IMR-90 (cell line): ENCODE measurements around the gene RECK. TPM values are rescaled to one million over a fixed set of nuclear protein-coding genes. Genes with fewer than 3 reads are reported as not detected.

Source experiments
- ATAC-seq: fragments of 200-7000 bp; cut with Tn5 transposase; 2 replicates; pipeline ENCODE4 v1.9.1; 2020; ENCODE audit warnings: low read depth, mild to moderate bottlenecking, moderate library complexity
- BruUV-seq: library from RNA; stranded (reverse); fragments of 400-500 nt; replicated peaks from 2 replicates; lab custom pipeline; 2021; lab: Mats Ljungman, UMichigan
- CTCF ChIA-PET: fragments of 300-600 bp; formaldehyde crosslinking; extraction: SDS; loops from one replicate; lab custom pipeline; 2021; ENCODE audit warnings: antibody characterized with exemption; lab: Yijun Ruan, JAX
- POLR2A ChIA-PET: fragments of 300-600 bp; sonication (Branson Sonifier 250); formaldehyde crosslinking; loops from one replicate; lab custom pipeline; 2022; ENCODE audit warnings: antibody characterized with exemption; ENCODE audit not compliant: unreplicated experiment; lab: Charles Lee
- DNase-seq: peaks from one replicate; pipeline ENCODE4 v3.0.0; 2013
- H2AFZ ChIP-seq: replicated peaks from 2 replicates; pipeline ENCODE3; 2013; ENCODE audit warnings: low read length, mild to moderate bottlenecking; ENCODE audit not compliant: poor library complexity
- H2AK5ac ChIP-seq: 2 replicates; pipeline ENCODE4 v1.6.1; 2013; ENCODE audit warnings: low read depth, low read length, inconsistent platforms
- H2AK9ac ChIP-seq: replicated peaks from 2 replicates; pipeline ENCODE3; 2013; ENCODE audit warnings: mild to moderate bottlenecking, low read depth, low read length, moderate library complexity; ENCODE audit not compliant: poor library complexity
- H2BK120ac ChIP-seq: 2 replicates; pipeline ENCODE4 v1.6.1; 2013; ENCODE audit warnings: low read depth, low read length, inconsistent platforms
- H2BK15ac ChIP-seq: 3 replicates; pipeline ENCODE4 v1.6.1; 2013; ENCODE audit warnings: low read depth, low read length, inconsistent platforms
- H2BK20ac ChIP-seq: 2 replicates; pipeline ENCODE4 v1.6.1; 2013; ENCODE audit warnings: low read depth, mild to moderate bottlenecking, inconsistent platforms, low read length, moderate library complexity
- H2BK5ac ChIP-seq: 2 replicates; pipeline ENCODE4 v1.6.1; 2013; ENCODE audit warnings: mild to moderate bottlenecking, low read depth, low read length, inconsistent platforms; ENCODE audit not compliant: poor library complexity, severe bottlenecking
- H3K14ac ChIP-seq: replicated peaks from 2 replicates; pipeline ENCODE4 v1.6.1; 2013; ENCODE audit warnings: low read depth, low read length, inconsistent platforms
- H3K18ac ChIP-seq: 2 replicates; pipeline ENCODE4 v1.6.1; 2013; ENCODE audit warnings: low read depth, low read length, control low read depth
- H3K23ac ChIP-seq: 2 replicates; pipeline ENCODE4 v1.6.1; 2013; ENCODE audit warnings: low read depth, low read length, inconsistent platforms
- H3K27ac ChIP-seq: 2 replicates; pipeline ENCODE4 v1.5.1; 2013; ENCODE audit warnings: mild to moderate bottlenecking, control low read depth, low read length; ENCODE audit not compliant: insufficient read depth
- H3K27me3 ChIP-seq: 2 replicates; pipeline ENCODE4 v1.6.1; 2013; ENCODE audit warnings: low read length; ENCODE audit not compliant: control insufficient read depth, insufficient read depth
- H3K36me3 ChIP-seq: 2 replicates; pipeline ENCODE4 v1.6.1; 2013; ENCODE audit warnings: low read length, mixed read lengths; ENCODE audit not compliant: control insufficient read depth, insufficient read depth
- H3K4ac ChIP-seq: 2 replicates; pipeline ENCODE4 v1.6.1; 2013; ENCODE audit warnings: low read depth, low read length, inconsistent platforms
- H3K4me1 ChIP-seq: 2 replicates; pipeline ENCODE4 v1.6.1; 2013; ENCODE audit warnings: low read length, mixed read lengths; ENCODE audit not compliant: control insufficient read depth, insufficient read depth
- H3K4me2 ChIP-seq: 2 replicates; pipeline ENCODE4 v1.6.1; 2013; ENCODE audit warnings: low read depth, mild to moderate bottlenecking, control low read depth, low read length, moderate library complexity
- H3K4me3 ChIP-seq: 2 replicates; pipeline ENCODE4 v1.5.1; 2013; ENCODE audit warnings: low read depth, mild to moderate bottlenecking, control low read depth, low read length, moderate library complexity; ENCODE audit not compliant: insufficient read depth
- H3K56ac ChIP-seq: 2 replicates; pipeline ENCODE4 v1.6.1; 2013; ENCODE audit warnings: low read length, inconsistent platforms; ENCODE audit not compliant: insufficient read depth; ENCODE audit errors: extremely low read depth
- H3K79me1 ChIP-seq, 2 experiments: 2 replicates each; pipeline ENCODE4 v1.6.1; 2013; ENCODE audit warnings: low read length in 2 of 2, inconsistent platforms in 1 of 2, low read depth in 1 of 2
- H3K9ac ChIP-seq: 2 replicates; pipeline ENCODE4 v1.6.1; 2013; ENCODE audit warnings: low read depth, low read length, control low read depth
- H3K9me1 ChIP-seq: 2 replicates; pipeline ENCODE4 v1.6.1; 2013; ENCODE audit warnings: low read length, inconsistent platforms; ENCODE audit not compliant: insufficient read depth
- H3K9me3 ChIP-seq: 2 replicates; pipeline ENCODE4 v1.6.1; 2013; ENCODE audit warnings: low read length; ENCODE audit not compliant: control insufficient read depth, insufficient read depth
- H4K20me1 ChIP-seq: 2 replicates; pipeline ENCODE4 v1.6.1; 2013; ENCODE audit warnings: low read length, inconsistent platforms; ENCODE audit not compliant: insufficient read depth
- H4K5ac ChIP-seq: 2 replicates; pipeline ENCODE4 v1.6.1; 2013; ENCODE audit warnings: mild to moderate bottlenecking, low read depth, low read length, control low read depth
- H4K8ac ChIP-seq, 2 experiments: 2 replicates each; pipeline ENCODE4 v1.6.1; 2013; ENCODE audit warnings: low read depth in 2 of 2, low read length in 2 of 2, control low read depth in 1 of 2, inconsistent platforms in 1 of 2
- H4K91ac ChIP-seq: 2 replicates; pipeline ENCODE4 v1.6.1; 2013; ENCODE audit warnings: low read depth, low read length, inconsistent platforms; ENCODE audit not compliant: insufficient read depth
- BHLHE40 ChIP-seq: fragments of 150-350 bp; IDR thresholded peaks from 2 replicates; pipeline ENCODE4 v1.6.1; 2016; ENCODE audit warnings: mild to moderate bottlenecking, low read depth, low read length
- CHD1 ChIP-seq: IDR thresholded peaks from 2 replicates; pipeline ENCODE4 v1.6.1; 2012; ENCODE audit warnings: low read depth, low read length, improper control_type of control experiment
- ELK1 ChIP-seq: fragments of 150-350 bp; IDR thresholded peaks from 2 replicates; pipeline ENCODE4 v1.6.1; 2016; ENCODE audit warnings: low read depth, mild to moderate bottlenecking, low read length, moderate library complexity, borderline replicate concordance
- MAFK ChIP-seq: IDR thresholded peaks from 2 replicates; pipeline ENCODE4 v1.6.1; 2012; ENCODE audit warnings: low read depth, low read length, improper control_type of control experiment
- MXI1 ChIP-seq: IDR thresholded peaks from 2 replicates; pipeline ENCODE4 v1.6.1; 2012; ENCODE audit warnings: low read depth, mild to moderate bottlenecking, low read length, moderate library complexity, borderline replicate concordance
- RAD21 ChIP-seq: IDR thresholded peaks from 2 replicates; pipeline ENCODE4 v1.6.1; 2012; ENCODE audit warnings: low read length, improper control_type of control experiment
- WGBS, 2 experiments: methylation state at CpG; one replicate each; pipeline versions ENCODE4 v1.1.5 to v1.1.7; 2013; ENCODE audit warnings: missing lambda C conversion rate in 2 of 2; ENCODE audit not compliant: insufficient read length in 1 of 2; ENCODE audit errors: extremely low coverage in 2 of 2; 5-methylcytosine and 5-hydroxymethylcytosine counted together
- dilution Hi-C: fragments of 300-500 bp; cut with HindIII; formaldehyde crosslinking; loops from one replicate; pipeline ENCODE4 v1.14.3; 2018; ENCODE audit warnings: low sequenced_read_pairs; ENCODE audit not compliant: unreplicated experiment
- in situ Hi-C: fragments of 300-500 bp; cut with MboI; formaldehyde crosslinking; loops from 3 replicates; pipeline ENCODE4 v1.14.3; 2019; ENCODE audit warnings: low sequenced_read_pairs, inconsistent platforms, mixed read lengths
- intact Hi-C: fragments of 100-400 bp; cut with micrococcal nuclease; formaldehyde crosslinking; loops from 2 replicates; pipeline ENCODE4 v1.10.0; 2022
- polyA plus RNA-seq, 3 experiments: library from polyadenylated mRNA; depleted of rRNA; stranded (reverse); fragments of >200 nt; gene quantifications; 2 replicates each; pipeline ENCODE4 v1.2.3, GENCODE V29; 2012; ENCODE audit warnings: low replicate concordance in 1 of 3
- total RNA-seq: library from RNA; depleted of rRNA; stranded (reverse); fragments of >200 nt; gene quantifications from 2 replicates; pipeline ENCODE4 v1.2.3, GENCODE V29; 2012

RECK gene
- total and polyA plus RNA-seq, 2 of the 4 experiments (the other 2 are of a cell fraction) = 23.5 to 44.0 TPM

- no CpG with 5 or more reads among the region's 3 CpGs for WGBS, 2 experiments
Observed at GRCh38 chr9:36056896-36057295, 20.2 kb downstream of the RECK start.

More at GRCh38 chr9:36056896-36057295, 20.2 kb downstream of the RECK start:
- no peak overlapping the region for H4K8ac ChIP-seq
- no peak overlapping the region for H3K56ac ChIP-seq
- peaks cover 15% of the 10 kb centered on the region for H3K36me3 ChIP-seq
- no peak overlapping the region for H2BK120ac ChIP-seq
- in situ Hi-C loops = no loop called here
- no peak overlapping the region for H4K91ac ChIP-seq
- no peak overlapping the region for H4K5ac ChIP-seq
- no peak for TF ChIP-seq ELK1
- no peak for TF ChIP-seq RAD21
- TF ChIP-seq MAFK = no peak
- TF ChIP-seq MXI1 = no peak
- TF ChIP-seq BHLHE40 = no peak
- no peak for TF ChIP-seq CHD1
- H3K4ac ChIP-seq = no peak overlapping the region
- intact Hi-C loops = no loop called here
- no peak overlapping the region for H3K9ac ChIP-seq
- no peak for DNase-seq
- no peaks in the 10 kb centered on the region for H3K27me3 ChIP-seq
- peaks cover 8% of the 10 kb centered on the region for H3K4me1 ChIP-seq
- H2BK20ac ChIP-seq = no peak overlapping the region
- H2AFZ ChIP-seq = no peak overlapping the region
- no peak overlapping the region for H3K18ac ChIP-seq
- H3K23ac ChIP-seq = no peak overlapping the region
- ChIA-PET POLR2A (interaction anchor here (0.6 kb wide), 1 partner anchor 191 kb away, joined by 4 read pairs; no protein-coding TSS in a partner anchor), CTCF (no interaction called here)
- no peak overlapping the region for H2BK15ac ChIP-seq
- H3K79me1 ChIP-seq = peaks cover 10 to 57% of the 10 kb centered on the region in 2 experiments
- H2AK5ac ChIP-seq = no peak overlapping the region
- dilution Hi-C loops = no loop called here
- H4K20me1 ChIP-seq = peaks cover 34% of the 10 kb centered on the region; the same call in 1 of the 2 replicates
- H3K9me3 ChIP-seq = no peaks in the 10 kb centered on the region
- H3K4me2 ChIP-seq = no peak overlapping the region
- no peak overlapping the region for H2BK5ac ChIP-seq
- no TSS peak for BruUV-seq
- no peak overlapping the region for H2AK9ac ChIP-seq
- H3K27ac ChIP-seq = no peak overlapping the region
- no peak overlapping the region for H3K4me3 ChIP-seq
- no peak for ATAC-seq
- H3K14ac ChIP-seq = no peak overlapping the region
- no peaks in the 10 kb centered on the region for H3K9me1 ChIP-seq
